Suprapubic skin (tissue), 4 donors: ENCODE data around the gene ACAT2. TPM values are rescaled to one million over a fixed set of nuclear protein-coding genes. Genes with fewer than 3 reads are reported as not detected.
A peak's percentile ranks its signal among the peaks of the same experiment; 100 is the strongest.

Experiments used
- DNase-seq, 2 donors: peaks; one replicate each; pipeline ENCODE4 v3.0.0-alpha.2; 2019; ENCODE audit warnings: low spot score in 2 of 2
- H3K27ac ChIP-seq: fragments of 200-600 bp; sonication (generic); one replicate; pipeline ENCODE4 v1.5.1; 2019
- H3K27me3 ChIP-seq: fragments of 200-600 bp; sonication (generic); one replicate; pipeline ENCODE4 v1.5.1; 2019
- H3K36me3 ChIP-seq: fragments of 200-600 bp; sonication (generic); one replicate; pipeline ENCODE4 v1.5.1; 2019
- H3K4me1 ChIP-seq: fragments of 200-600 bp; sonication (generic); one replicate; pipeline ENCODE4 v1.5.1; 2019
- H3K4me3 ChIP-seq: fragments of 200-600 bp; sonication (generic); one replicate; pipeline ENCODE4 v1.5.1; 2019; ENCODE audit warnings: mild to moderate bottlenecking
- H3K9me3 ChIP-seq: fragments of 200-600 bp; sonication (generic); one replicate; pipeline ENCODE4 v1.5.1; 2019
- EP300 ChIP-seq: sonication (generic); formaldehyde crosslinking; IDR thresholded peaks from one replicate; pipeline ENCODE4 v1.6.1; 2017; ENCODE audit warnings: antibody characterized with exemption
- POLR2A ChIP-seq, 2 donors: fragments of 450-650 bp; IDR thresholded peaks; one replicate each; pipeline ENCODE4 v1.6.1; 2017; ENCODE audit warnings: antibody characterized with exemption in 2 of 2, mild to moderate bottlenecking in 2 of 2, moderate library complexity in 2 of 2
- POLR2AphosphoS5 ChIP-seq, 3 donors: sonication (generic); formaldehyde crosslinking; IDR thresholded peaks; one replicate each; pipeline ENCODE4 v1.6.1; 2017; ENCODE audit warnings: antibody characterized with exemption in 3 of 3
- WGBS: methylation state at CpG from one replicate; pipeline ENCODE4 v1.1.5; 2018; 5-methylcytosine and 5-hydroxymethylcytosine counted together
- total RNA-seq, 4 donors: library from RNA; depleted of rRNA; stranded (reverse); fragments of >200 nt; gene quantifications; one replicate each; pipeline ENCODE4 v1.1.0, GENCODE V29; 2016
- TF ChIP-seq, protein P1 (sequence below), 2 donors: fragments of 200-600 bp in 1 of 2; fragments of 450-650 bp in 1 of 2; sonication (generic) in 1 of 2; IDR thresholded peaks; one replicate each; pipeline ENCODE4 v1.5.1; 2016 to 2019; ENCODE audit warnings: antibody characterized with exemption in 2 of 2, mild to moderate bottlenecking in 1 of 2, moderate library complexity in 1 of 2

ACAT2 gene
- total RNA-seq, 4 donors from 2014 or later = 7.2 to 23.1 (median 15.6) TPM

DNA sequence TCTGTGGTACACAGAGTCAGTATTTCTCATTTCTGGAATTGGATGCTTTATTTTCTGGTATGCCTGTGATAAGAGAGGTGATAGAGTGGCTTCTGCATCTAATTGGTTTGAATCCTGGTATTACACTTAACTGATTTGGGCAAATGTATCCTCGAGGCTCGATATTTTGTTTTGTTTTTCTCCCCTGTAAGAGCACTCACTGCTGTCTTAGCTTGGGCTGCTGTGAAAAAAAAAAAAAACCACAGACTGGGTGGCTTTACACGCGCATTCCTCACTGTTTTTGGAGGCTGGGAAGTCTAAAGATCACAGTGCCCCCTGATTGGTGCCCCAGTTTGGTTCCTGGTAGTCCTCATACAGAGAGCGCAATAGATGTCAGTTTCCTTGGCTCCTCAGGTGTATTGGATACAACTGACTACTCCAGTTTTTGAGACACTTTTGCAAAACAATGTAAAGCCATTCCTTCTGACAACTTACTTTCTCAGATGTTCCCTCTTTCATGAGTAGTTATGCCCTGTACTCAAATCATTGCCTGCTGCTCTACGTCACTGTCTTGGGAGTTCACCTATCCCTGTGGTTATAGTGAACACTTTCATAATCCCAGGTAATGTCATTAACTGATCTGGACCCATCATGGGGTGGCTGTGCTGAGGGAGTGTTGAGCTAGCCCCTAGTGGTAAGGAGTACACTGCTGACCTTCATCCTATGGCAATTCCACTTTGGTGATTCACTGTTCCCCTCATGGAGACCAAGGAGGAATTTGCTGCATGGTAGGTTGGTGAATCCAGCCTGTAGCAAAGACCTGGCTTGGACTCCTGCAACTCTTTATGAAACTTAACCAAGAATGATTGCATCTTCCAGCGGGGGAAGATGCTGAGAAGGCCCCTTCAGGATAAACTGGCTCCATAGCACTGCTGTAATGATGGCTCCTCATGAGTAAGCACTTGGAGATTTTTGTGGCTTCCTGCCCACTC lies 3.5 kb upstream of the ACAT2 start:
- 85% methylated on average over 7 of the region's 7 CpGs for WGBS
- no peak overlapping the region for H3K27ac ChIP-seq
- TF ChIP-seq, protein P1, sequence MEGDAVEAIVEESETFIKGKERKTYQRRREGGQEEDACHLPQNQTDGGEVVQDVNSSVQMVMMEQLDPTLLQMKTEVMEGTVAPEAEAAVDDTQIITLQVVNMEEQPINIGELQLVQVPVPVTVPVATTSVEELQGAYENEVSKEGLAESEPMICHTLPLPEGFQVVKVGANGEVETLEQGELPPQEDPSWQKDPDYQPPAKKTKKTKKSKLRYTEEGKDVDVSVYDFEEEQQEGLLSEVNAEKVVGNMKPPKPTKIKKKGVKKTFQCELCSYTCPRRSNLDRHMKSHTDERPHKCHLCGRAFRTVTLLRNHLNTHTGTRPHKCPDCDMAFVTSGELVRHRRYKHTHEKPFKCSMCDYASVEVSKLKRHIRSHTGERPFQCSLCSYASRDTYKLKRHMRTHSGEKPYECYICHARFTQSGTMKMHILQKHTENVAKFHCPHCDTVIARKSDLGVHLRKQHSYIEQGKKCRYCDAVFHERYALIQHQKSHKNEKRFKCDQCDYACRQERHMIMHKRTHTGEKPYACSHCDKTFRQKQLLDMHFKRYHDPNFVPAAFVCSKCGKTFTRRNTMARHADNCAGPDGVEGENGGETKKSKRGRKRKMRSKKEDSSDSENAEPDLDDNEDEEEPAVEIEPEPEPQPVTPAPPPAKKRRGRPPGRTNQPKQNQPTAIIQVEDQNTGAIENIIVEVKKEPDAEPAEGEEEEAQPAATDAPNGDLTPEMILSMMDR (IDR thresholded peaks at IDR 0.05) = no peak
- no peak for TF ChIP-seq EP300
- no peaks in the 10 kb centered on the region for H3K9me3 ChIP-seq
- H3K4me3 ChIP-seq = no peak overlapping the region
- peaks cover 39% of the 10 kb centered on the region for H3K36me3 ChIP-seq
- peaks cover 19% of the 10 kb centered on the region for H3K4me1 ChIP-seq
- no peak for DNase-seq
- no peaks in the 10 kb centered on the region for H3K27me3 ChIP-seq

DNA sequence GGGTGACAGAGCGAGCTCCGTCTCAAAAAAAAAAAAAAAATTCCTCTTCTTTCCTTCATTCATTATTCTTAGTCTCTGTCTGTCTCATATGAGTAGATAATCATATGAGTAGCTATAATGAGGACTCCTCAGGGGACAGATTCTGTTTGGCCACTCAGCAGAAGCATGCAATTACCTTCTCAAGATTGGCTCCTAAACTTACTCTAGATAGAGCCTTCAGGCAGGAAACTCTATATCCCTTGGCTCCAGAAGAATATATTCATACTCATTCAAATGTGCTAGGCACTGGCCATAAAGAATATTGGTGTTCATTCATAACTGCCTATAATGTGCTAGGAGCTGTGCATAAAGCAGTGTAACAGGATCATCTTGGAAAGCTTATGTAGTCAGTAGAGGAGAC lies 2.2 kb upstream of the ACAT2 start:
- Histone ChIP-seq H3K4me3 (no peak overlapping the region), H3K27ac (no peak overlapping the region), H3K9me3 (no peaks in the 10 kb centered on the region), H3K36me3 (peaks cover 32% of the 10 kb centered on the region), H3K27me3 (no peaks in the 10 kb centered on the region), H3K4me1 (peaks cover 19% of the 10 kb centered on the region)
- 59% methylated on average over 2 of the region's 2 CpGs for WGBS
- no peak for TF ChIP-seq EP300
- TF ChIP-seq POLR2AphosphoS5 (IDR thresholded peaks at IDR 0.05) = no peak
- TF ChIP-seq, protein P1 (IDR thresholded peaks at IDR 0.05) = no peak
- TF ChIP-seq POLR2A (IDR thresholded peaks at IDR 0.05) = no peak
- no peak for DNase-seq

DNA sequence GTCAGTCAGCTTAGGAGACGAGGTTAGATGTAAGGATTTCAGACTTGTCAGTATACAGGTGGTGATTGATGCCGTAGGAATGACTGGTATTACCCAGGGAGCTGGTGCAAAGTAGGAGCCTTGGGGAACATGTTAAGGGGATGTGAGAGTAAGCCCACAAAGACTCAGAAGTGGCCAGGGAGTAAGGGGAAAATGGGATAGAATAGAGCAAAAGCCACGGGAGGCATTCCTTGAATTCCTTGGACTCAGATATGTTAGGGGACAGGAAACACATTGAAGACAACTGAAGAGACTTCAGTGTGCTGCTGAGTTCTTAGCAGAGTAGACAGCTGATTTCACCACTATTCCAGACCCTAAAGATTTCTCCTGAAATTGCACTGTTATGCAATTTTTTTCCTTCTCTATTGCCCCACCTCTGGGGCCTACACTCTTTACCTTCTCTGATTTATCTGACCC lies 1.2 kb upstream of the ACAT2 start:
- Histone ChIP-seq H3K27ac (peak overlapping the region; percentile 3), H3K4me3 (peak overlapping the region; percentile 95), H3K4me1 (peaks cover 19% of the 10 kb centered on the region), H3K36me3 (peaks cover 29% of the 10 kb centered on the region), H3K27me3 (no peaks in the 10 kb centered on the region), H3K9me3 (no peaks in the 10 kb centered on the region)
- no peak for TF ChIP-seq EP300
- TF ChIP-seq POLR2AphosphoS5 (IDR thresholded peaks at IDR 0.05) = no peak
- no peak for TF ChIP-seq POLR2A (IDR thresholded peaks at IDR 0.05)
- TF ChIP-seq, protein P1 (IDR thresholded peaks at IDR 0.05) = no peak
- no peak for DNase-seq
- 73% methylated on average over 3 of the region's 3 CpGs for WGBS

DNA sequence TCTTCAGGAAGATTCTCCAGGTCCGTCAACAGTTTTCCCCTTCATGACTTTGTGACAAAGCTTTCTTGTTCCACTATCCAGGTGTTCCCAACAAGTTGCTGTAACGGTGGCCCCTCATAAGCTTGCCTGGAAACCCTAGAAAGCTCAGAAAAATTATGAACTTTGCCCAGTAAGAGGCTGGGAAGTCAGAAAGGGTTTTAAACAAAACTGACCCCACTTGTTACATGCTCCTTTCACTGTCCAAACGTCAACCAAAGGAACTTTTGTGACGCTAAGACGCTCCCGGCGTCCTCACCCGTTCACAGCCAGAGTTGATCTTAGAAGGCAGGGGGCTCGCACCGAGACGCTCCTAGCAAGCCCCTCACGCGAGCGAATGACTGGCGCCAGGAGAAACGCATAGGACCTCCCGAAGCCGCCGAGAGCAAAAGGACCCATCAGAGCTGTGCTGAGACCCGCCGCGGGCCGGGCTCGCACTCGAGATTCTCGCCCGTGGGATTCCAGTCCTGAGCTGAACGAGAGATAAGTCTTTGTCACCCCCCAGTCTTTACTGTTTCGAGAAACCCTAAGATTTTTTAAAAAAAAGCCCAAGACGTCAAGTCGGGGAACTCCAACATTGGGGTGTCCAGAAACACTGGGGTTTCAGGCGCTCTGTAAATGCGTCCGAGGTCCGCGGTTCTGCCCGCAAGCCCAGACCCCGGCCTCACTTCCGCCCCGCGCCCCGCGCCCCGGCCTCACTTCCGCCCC lies 544 bp upstream of the ACAT2 start:
- peaks cover 19% of the 10 kb centered on the region for H3K4me1 ChIP-seq
- peak overlapping the region; percentile 95 for H3K4me3 ChIP-seq
- DNase-seq = peak; percentile 74 to 80
- peak overlapping the region; percentile 98 for H3K27ac ChIP-seq
- no peaks in the 10 kb centered on the region for H3K27me3 ChIP-seq
- peaks cover 25% of the 10 kb centered on the region for H3K36me3 ChIP-seq
- TF ChIP-seq EP300 (no peak), POLR2A (IDR thresholded peaks at IDR 0.05) (peak in 1 of 2 donors; percentile 60)
- H3K9me3 ChIP-seq = no peaks in the 10 kb centered on the region
- 23% methylated on average over 37 of the region's 45 CpGs for WGBS

DNA sequence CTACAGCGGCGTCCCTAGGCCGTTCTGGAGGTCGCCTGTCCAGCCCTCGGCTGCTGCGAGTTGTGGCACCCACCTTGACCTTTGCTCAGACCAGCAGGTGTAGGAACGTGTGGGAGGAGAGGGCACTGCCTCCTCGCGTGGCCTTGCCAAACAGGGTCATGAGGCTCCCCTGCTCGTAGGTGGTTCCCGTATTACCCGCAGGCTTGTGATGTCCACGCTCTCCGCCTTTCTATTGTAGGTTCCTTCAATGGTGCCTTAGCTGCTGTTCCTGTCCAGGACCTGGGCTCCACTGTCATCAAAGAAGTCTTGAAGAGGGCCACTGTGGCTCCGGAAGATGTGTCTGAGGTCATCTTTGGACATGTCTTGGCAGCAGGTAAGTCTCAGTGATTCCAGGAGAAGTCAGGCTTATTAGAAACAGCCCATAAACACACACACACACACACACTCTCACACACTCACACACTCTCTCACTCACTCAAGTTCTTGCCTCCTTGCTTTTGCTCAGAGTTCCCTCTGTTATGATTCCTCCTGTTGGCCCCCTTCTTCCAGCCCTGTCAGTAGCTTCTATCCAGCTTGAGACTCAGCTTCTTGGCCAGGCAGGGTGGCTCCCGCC lies 942 bp downstream of the ACAT2 start:
- DNase-seq = peak in 1 of 2 donors; percentile 80
- H3K36me3 ChIP-seq = peaks cover 33% of the 10 kb centered on the region
- peaks cover 19% of the 10 kb centered on the region for H3K4me1 ChIP-seq
- peak overlapping the region; percentile 95 for H3K4me3 ChIP-seq
- no peaks in the 10 kb centered on the region for H3K9me3 ChIP-seq
- peak overlapping the region; percentile 98 for H3K27ac ChIP-seq
- WGBS = 38% methylated on average over 16 of the region's 16 CpGs
- H3K27me3 ChIP-seq = no peaks in the 10 kb centered on the region
- TF ChIP-seq POLR2A (IDR thresholded peaks at IDR 0.05) (no peak), POLR2AphosphoS5 (IDR thresholded peaks at IDR 0.05) (no peak), EP300 (no peak)
- TF ChIP-seq, protein P1 (IDR thresholded peaks at IDR 0.05) = no peak
